ENCODE data around the gene PHACTR4. TPM values are rescaled to one million over a fixed set of nuclear protein-coding genes. Genes with fewer than 3 reads are reported as not detected.
A peak's percentile ranks its signal among the peaks of the same experiment; 100 is the strongest.

Gene PHACTR4
- total and polyA plus RNA-seq, 9 of the 15 experiments (the other 6 are each of a cell fraction or from before 2014, with no cell fraction given): 6.4 to 43.6 (median 14.2) TPM

DNA sequence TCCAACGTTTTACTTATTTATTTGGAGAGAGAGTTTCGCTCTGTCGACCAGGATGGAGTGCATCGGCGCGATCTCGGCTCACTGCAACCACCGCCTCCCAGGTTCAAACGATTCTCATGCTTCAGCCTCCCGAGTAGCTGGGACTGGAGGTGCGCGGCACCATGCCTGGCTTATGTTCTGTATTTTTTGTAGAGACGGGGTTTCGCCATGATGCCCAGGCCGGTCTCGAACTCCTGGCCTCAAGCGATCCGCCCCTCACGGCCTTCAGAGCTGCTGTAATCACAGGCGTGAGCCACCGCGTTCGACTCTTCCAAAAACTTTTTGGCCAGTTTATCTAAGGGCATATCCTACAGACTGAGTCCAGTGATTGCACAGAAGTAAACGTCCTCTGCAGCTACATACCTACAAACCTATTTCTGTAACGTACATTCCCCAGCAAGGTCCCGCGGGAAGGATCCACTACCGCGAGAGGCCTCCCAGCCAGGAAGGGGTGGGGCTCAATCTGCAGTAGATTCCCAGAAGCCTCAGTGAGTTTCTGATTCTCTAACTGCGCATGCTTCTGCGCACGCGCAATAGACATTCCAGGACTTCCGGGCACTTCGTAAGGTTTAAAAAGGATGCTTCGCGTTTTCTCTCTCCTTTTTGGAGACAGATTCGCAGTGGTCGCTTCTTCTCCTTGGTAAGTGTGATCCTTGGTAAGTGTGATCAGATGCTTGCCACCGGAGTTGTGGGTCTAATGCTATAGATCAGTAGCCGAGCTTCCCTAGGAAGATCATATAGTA, 136.1 kb downstream of the PHACTR4 start, which contains the start of gene RCC1 (continued):
- TF ChIP-seq ZMIZ1 (IDR thresholded peaks at IDR 0.05; ENCODE audit: low read depth in 2 of 2, low read length in 2 of 2) (peak in 1 of 2 experiments; percentile 85; a peak in 1 of 4 replicates), MECOM (CRISPR knock-in tag; IDR thresholded peaks at IDR 0.05) (0 out of 2 replicates have a peak, but pooled peaks have one; percentile 9), ZNF133 (CRISPR knock-in tag; IDR thresholded peaks at IDR 0.05) (no peak), RUNX1 (IDR thresholded peaks at IDR 0.05; ENCODE audit: low read depth) (no peak), SMAD4 (CRISPR knock-in tag; conservative IDR thresholded peaks at IDR 0.05) (no peak), ZNF197 (CRISPR knock-in tag; IDR thresholded peaks at IDR 0.05; ENCODE audit: low read depth) (0 out of 2 replicates have a peak, but pooled peaks have one; percentile 89), MYBL2 (IDR thresholded peaks at IDR 0.05; ENCODE audit: low read depth) (no peak; the same call in 1 of the 2 replicates), MYBL2 (CRISPR knock-in tag; IDR thresholded peaks at IDR 0.05; ENCODE audit: borderline replicate concordance) (no peak), ZNF212 (CRISPR knock-in tag; IDR thresholded peaks at IDR 0.05) (0 out of 2 replicates have a peak, but pooled peaks have one; percentile 54), SMARCA5 (IDR thresholded peaks at IDR 0.05) (no peak), HEY1 (CRISPR knock-in tag; IDR thresholded peaks at IDR 0.05; ENCODE audit: borderline replicate concordance) (no peak), ZNF12 (CRISPR knock-in tag; IDR thresholded peaks at IDR 0.05) (0 out of 2 replicates have a peak, but pooled peaks have one; percentile 20), GATA2 (CRISPR knock-in tag; IDR thresholded peaks at IDR 0.05) (no peak), KDM5B (IDR thresholded peaks at IDR 0.05; ENCODE audit: insufficient replicate concordance, low read depth, low read length) (peak; percentile 99), ZFP36 (IDR thresholded peaks at IDR 0.05; ENCODE audit: low read depth, low read length, partially characterized antibody) (peak; percentile 6), ZNF644 (tag; IDR thresholded peaks at IDR 0.05; ENCODE audit: low read depth) (no peak), SPI1 (IDR thresholded peaks at IDR 0.05; ENCODE audit: borderline replicate concordance, low read depth, low read length) (no peak; the same call in 1 of the 2 replicates)
- TF ChIP-seq, protein P1, sequence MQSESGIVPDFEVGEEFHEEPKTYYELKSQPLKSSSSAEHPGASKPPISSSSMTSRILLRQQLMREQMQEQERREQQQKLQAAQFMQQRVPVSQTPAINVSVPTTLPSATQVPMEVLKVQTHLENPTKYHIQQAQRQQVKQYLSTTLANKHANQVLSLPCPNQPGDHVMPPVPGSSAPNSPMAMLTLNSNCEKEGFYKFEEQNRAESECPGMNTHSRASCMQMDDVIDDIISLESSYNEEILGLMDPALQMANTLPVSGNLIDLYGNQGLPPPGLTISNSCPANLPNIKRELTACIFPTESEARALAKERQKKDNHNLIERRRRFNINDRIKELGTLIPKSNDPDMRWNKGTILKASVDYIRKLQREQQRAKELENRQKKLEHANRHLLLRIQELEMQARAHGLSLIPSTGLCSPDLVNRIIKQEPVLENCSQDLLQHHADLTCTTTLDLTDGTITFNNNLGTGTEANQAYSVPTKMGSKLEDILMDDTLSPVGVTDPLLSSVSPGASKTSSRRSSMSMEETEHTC (IDR thresholded peaks at IDR 0.05): no peak
- TF ChIP-seq, protein P2, sequence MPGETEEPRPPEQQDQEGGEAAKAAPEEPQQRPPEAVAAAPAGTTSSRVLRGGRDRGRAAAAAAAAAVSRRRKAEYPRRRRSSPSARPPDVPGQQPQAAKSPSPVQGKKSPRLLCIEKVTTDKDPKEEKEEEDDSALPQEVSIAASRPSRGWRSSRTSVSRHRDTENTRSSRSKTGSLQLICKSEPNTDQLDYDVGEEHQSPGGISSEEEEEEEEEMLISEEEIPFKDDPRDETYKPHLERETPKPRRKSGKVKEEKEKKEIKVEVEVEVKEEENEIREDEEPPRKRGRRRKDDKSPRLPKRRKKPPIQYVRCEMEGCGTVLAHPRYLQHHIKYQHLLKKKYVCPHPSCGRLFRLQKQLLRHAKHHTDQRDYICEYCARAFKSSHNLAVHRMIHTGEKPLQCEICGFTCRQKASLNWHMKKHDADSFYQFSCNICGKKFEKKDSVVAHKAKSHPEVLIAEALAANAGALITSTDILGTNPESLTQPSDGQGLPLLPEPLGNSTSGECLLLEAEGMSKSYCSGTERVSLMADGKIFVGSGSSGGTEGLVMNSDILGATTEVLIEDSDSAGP (CRISPR knock-in tag; IDR thresholded peaks at IDR 0.05): no peak

Data from K562 (cell line).